Activated gamma-delta T cell treated with Interleukin-2 at 50 U/mL for 16 hours (primary cell): ENCODE measurements around the gene INVS.

ENCODE experiments used
- DNase-seq: peaks from one replicate; pipeline ENCODE4 v3.0.0-alpha.2; 2020

INVS gene

DNA sequence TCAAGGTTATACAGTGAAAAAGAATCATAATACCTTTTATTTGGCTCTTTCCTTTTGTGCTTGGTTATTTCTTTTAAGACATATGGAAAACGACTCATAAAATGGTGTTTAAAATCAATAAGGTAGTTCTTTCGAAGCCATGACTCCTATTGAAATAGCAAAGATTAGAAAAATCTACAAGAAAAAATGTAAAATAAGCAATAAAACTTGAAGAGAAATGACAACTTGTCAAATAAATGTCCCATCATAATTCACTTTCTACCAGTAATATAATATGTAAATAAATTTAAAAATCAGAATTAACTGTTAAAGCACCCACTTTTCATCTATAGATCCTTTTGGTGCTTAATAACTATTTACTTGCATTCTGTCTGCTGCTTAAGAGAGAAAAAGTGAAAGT, 241.2 kb downstream of the INVS start:
- no peak for DNase-seq

GRCh38 chr9:100341889-100342288, 242.8 kb downstream of the INVS start:
- DNase-seq: no peak

DNA sequence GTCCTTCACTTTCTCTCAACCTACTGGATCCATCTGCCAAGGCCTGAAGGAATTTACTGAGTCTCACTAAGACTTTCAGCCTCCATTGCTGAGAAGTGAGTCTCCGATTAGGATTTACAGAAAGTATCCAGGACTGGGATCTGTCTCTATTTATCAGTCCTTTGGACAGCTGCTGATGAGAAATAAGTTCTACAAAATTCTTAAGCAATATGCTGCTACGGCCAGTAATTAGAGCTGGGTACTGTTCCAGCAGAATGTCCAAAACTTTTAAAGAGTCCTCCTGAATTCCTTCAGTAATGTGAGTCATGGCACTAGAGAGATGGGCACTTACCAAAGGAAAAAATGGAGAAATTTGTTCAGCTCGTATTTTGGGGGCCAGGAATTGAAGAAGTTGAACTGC, 247.8 kb downstream of the INVS start:
- DNase-seq: no peak

DNA sequence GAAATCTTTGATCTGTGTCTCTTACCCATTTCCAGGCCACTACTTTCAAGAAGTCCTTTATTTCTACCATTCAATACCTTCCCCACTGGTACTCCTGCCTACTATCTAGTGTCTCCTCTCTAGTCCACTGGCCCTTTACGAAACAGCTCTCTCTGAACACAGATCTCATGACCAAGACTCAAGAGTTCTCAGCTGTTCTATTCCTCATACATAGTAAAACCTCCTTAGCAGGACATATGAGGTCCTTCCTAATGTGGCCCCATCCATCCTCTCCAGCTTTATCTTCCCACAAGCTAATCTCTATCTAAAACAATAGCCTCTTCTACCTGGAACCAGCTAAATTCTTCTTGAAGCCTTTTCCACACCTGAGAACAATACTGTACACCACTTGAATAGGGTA, 251.1 kb downstream of the INVS start:
- DNase-seq: no peak
